Measurements from ENCODE around the gene ATAD2B.

ATAD2B gene

GRCh38 chr2:23803264-23803964, 123.5 kb downstream of the ATAD2B start:
- no peak for TF ChIP-seq CTCF (IDR thresholded peaks at IDR 0.05)
- Histone ChIP-seq H3K4me3 (ENCODE audit: low read depth in 1 of 2, low read length in 1 of 2) (no peak overlapping the region), H3K27me3 (no peaks in the 10 kb centered on the region), H3K4me1 (ENCODE audit: control insufficient read depth in 1 of 2, insufficient read depth in 1 of 2, low read depth in 1 of 2, low read length in 1 of 2) (peaks cover 17 to 22% of the 10 kb centered on the region in 2 experiments), H3K27ac (no peak overlapping the region), H3K9me3 (no peaks in the 10 kb centered on the region), H3K36me3 (peaks cover 9% of the 10 kb centered on the region)

GRCh38 chr2:23801396-23801795, 125.5 kb downstream of the ATAD2B start:
- no peak for TF ChIP-seq CTCF (IDR thresholded peaks at IDR 0.05)
- H3K27ac ChIP-seq = peak overlapping the region; percentile 62
- no peak overlapping the region for H3K4me3 ChIP-seq (ENCODE audit: low read depth in 1 of 2, low read length in 1 of 2)
- H3K9me3 ChIP-seq = no peaks in the 10 kb centered on the region
- H3K27me3 ChIP-seq = no peaks in the 10 kb centered on the region
- peaks cover 17 to 22% of the 10 kb centered on the region in 2 experiments for H3K4me1 ChIP-seq (ENCODE audit: control insufficient read depth in 1 of 2, insufficient read depth in 1 of 2, low read depth in 1 of 2, low read length in 1 of 2)
- peaks cover 10% of the 10 kb centered on the region for H3K36me3 ChIP-seq

GRCh38 chr2:23794234-23794633, 132.7 kb downstream of the ATAD2B start:
- H3K4me1 ChIP-seq (ENCODE audit: control insufficient read depth in 1 of 2, insufficient read depth in 1 of 2, low read depth in 1 of 2, low read length in 1 of 2) = peaks cover 4 to 12% of the 10 kb centered on the region in 2 experiments
- no peaks in the 10 kb centered on the region for H3K9me3 ChIP-seq
- no peak for TF ChIP-seq CTCF (IDR thresholded peaks at IDR 0.05)
- H3K27ac ChIP-seq = no peak overlapping the region
- H3K27me3 ChIP-seq = no peaks in the 10 kb centered on the region
- H3K4me3 ChIP-seq (ENCODE audit: low read depth in 1 of 2, low read length in 1 of 2) = no peak overlapping the region
- peaks cover 10% of the 10 kb centered on the region for H3K36me3 ChIP-seq

GRCh38 chr2:23793476-23793875, 133.4 kb downstream of the ATAD2B start:
- no peaks in the 10 kb centered on the region for H3K27me3 ChIP-seq
- no peaks in the 10 kb centered on the region for H3K9me3 ChIP-seq
- H3K27ac ChIP-seq = peak overlapping the region; percentile 49
- TF ChIP-seq CTCF (IDR thresholded peaks at IDR 0.05) = no peak
- H3K4me3 ChIP-seq (ENCODE audit: low read depth in 1 of 2, low read length in 1 of 2) = no peak overlapping the region
- H3K4me1 ChIP-seq (ENCODE audit: control insufficient read depth in 1 of 2, insufficient read depth in 1 of 2, low read depth in 1 of 2, low read length in 1 of 2) = peaks cover 8 to 19% of the 10 kb centered on the region in 2 experiments
- peaks cover 10% of the 10 kb centered on the region for H3K36me3 ChIP-seq

- H3K27ac ChIP-seq = no peak overlapping the region
- H3K4me3 ChIP-seq (ENCODE audit: low read depth in 1 of 2, low read length in 1 of 2) = no peak overlapping the region
- TF ChIP-seq CTCF (IDR thresholded peaks at IDR 0.05) = no peak
- H3K27me3 ChIP-seq = no peaks in the 10 kb centered on the region
- H3K9me3 ChIP-seq = no peaks in the 10 kb centered on the region
- H3K36me3 ChIP-seq = peaks cover 4% of the 10 kb centered on the region
- peaks cover 20 to 32% of the 10 kb centered on the region in 2 experiments for H3K4me1 ChIP-seq (ENCODE audit: control insufficient read depth in 1 of 2, insufficient read depth in 1 of 2, low read depth in 1 of 2, low read length in 1 of 2)
Observed at GRCh38 chr2:23791030-23791429, 135.9 kb downstream of the ATAD2B start.

Data from neutrophil (primary cell).